ENCODE results near the gene SMPD2.
A peak's percentile ranks its signal among the peaks of the same experiment; 100 is the strongest.

SMPD2 gene

GRCh38 chr6:109491207-109491938 is 50.8 kb downstream of the SMPD2 start:
- Histone ChIP-seq H3K36me3 (ENCODE audit: control insufficient read depth in 1 of 2, insufficient read depth in 2 of 2, low read depth in 1 of 2, low read length in 2 of 2) (no peaks in the 10 kb centered on the region), H3K23ac (ENCODE audit: low read length in 2 of 2) (no peak overlapping the region), H3K27ac (ENCODE audit: low read length, poor library complexity, severe bottlenecking) (no peak overlapping the region), H3K14ac (ENCODE audit: low read length in 2 of 2) (no peak overlapping the region), H2BK120ac (ENCODE audit: low read depth, low read length) (no peak overlapping the region), H3K9me3 (ENCODE audit: control insufficient read depth, low read length) (no peaks in the 10 kb centered on the region), H2AFZ (ENCODE audit: low read depth, low read length) (peak overlapping the region; percentile 23), H3K9ac (ENCODE audit: low read length) (no peak overlapping the region), H3K27me3 (ENCODE audit: control insufficient read depth in 1 of 2, insufficient read depth in 1 of 2, low read length in 2 of 2) (peaks cover 0 to 7% of the 10 kb centered on the region in 2 experiments), H3K4me2 (ENCODE audit: low read length, poor library complexity, severe bottlenecking) (no peak overlapping the region), H3K79me1 (replicated peaks; ENCODE audit: low read length, poor library complexity, severe bottlenecking) (no peaks in the 10 kb centered on the region), H2BK5ac (ENCODE audit: low read depth, low read length, poor library complexity, severe bottlenecking) (no peak overlapping the region), H3K4me3 (ENCODE audit: insufficient read depth in 1 of 2, low read depth in 1 of 2, low read length in 2 of 2) (no peak overlapping the region), H2BK15ac (ENCODE audit: low read depth, poor library complexity, severe bottlenecking) (no peak overlapping the region), H2AK5ac (ENCODE audit: low read length, severe bottlenecking) (no peak overlapping the region), H3K4me1 (ENCODE audit: control insufficient read depth, insufficient read depth, low read depth, low read length) (no peaks in the 10 kb centered on the region), H3K18ac (ENCODE audit: low read depth in 1 of 2, low read length in 2 of 2) (no peak overlapping the region), H4K8ac (ENCODE audit: low read length) (no peak overlapping the region), H2BK12ac (ENCODE audit: low read length in 2 of 2) (no peak overlapping the region), H4K91ac (ENCODE audit: low read length) (no peak overlapping the region), H3K4ac (ENCODE audit: low read depth in 1 of 2, low read length in 2 of 2) (no peak overlapping the region)
- DNase-seq, result peak; percentile 46
- WGBS, result 63% methylated on average over 1 of the region's 5 CpGs

Data from mesenchymal stem cell (in vitro differentiated cells and primary cell).